ENCODE results near the gene MYBBP1A. TPM values are rescaled to one million over a fixed set of nuclear protein-coding genes. Genes with fewer than 3 reads are reported as not detected.
A peak's percentile ranks its signal among the peaks of the same experiment; 100 is the strongest.

MYBBP1A gene
- total RNA-seq, 1 experiment from 2014 or later: 177 TPM

GRCh38 chr17:4573669-4574068 is 18.5 kb upstream of the MYBBP1A start:
- DNase-seq (ENCODE audit: low spot score): no peak

GRCh38 chr17:4573115-4573514 is 17.9 kb upstream of the MYBBP1A start:
- no peak for DNase-seq (ENCODE audit: low spot score)

- DNase-seq (ENCODE audit: low spot score): no peak
These were observed 16.9 kb upstream of the MYBBP1A start for GRCh38 chr17:4572131-4572530.

GRCh38 chr17:4569591-4569990 is 14.4 kb upstream of the MYBBP1A start:
- no peak for DNase-seq (ENCODE audit: low spot score)

GRCh38 chr17:4566785-4567184 is 11.6 kb upstream of the MYBBP1A start:
- DNase-seq (ENCODE audit: low spot score): peak; percentile 71

- DNase-seq (ENCODE audit: low spot score): peak; percentile 74
These were observed 10.3 kb upstream of the MYBBP1A start for GRCh38 chr17:4565209-4566141.

GRCh38 chr17:4562015-4562969 is 7.1 kb upstream of the MYBBP1A start:
- no peak for DNase-seq (ENCODE audit: low spot score)

GRCh38 chr17:4560837-4561256 is 5.7 kb upstream of the MYBBP1A start:
- DNase-seq (ENCODE audit: low spot score): no peak

GRCh38 chr17:4560421-4560820 is 5.2 kb upstream of the MYBBP1A start, which contains the start of gene GGT6:
TSS of gene GGT6 (minus strand) at chr17:4560577. CDS start at chr17:4560521, 56 bp downstream.
- peak; percentile 41 for DNase-seq (ENCODE audit: low spot score)

GRCh38 chr17:4559966-4560365 is 4.8 kb upstream of the MYBBP1A start:
- no peak for DNase-seq (ENCODE audit: low spot score)

GRCh38 chr17:4559139-4559791 is 4.1 kb upstream of the MYBBP1A start:
- DNase-seq (ENCODE audit: low spot score): no peak

GRCh38 chr17:4558347-4558971 is 3.3 kb upstream of the MYBBP1A start:
- no peak for DNase-seq (ENCODE audit: low spot score)

GRCh38 chr17:4557626-4558346 is 2.6 kb upstream of the MYBBP1A start:
- DNase-seq (ENCODE audit: low spot score): no peak

GRCh38 chr17:4556996-4557395 is 1.8 kb upstream of the MYBBP1A start:
- DNase-seq (ENCODE audit: low spot score): no peak

GRCh38 chr17:4555873-4556759 is 932 bp upstream of the MYBBP1A start:
- DNase-seq (ENCODE audit: low spot score): no peak

GRCh38 chr17:4554441-4554996 is 665 bp downstream of the MYBBP1A start:
- no peak for DNase-seq (ENCODE audit: low spot score)

GRCh38 chr17:4553669-4554068 is 1.5 kb downstream of the MYBBP1A start:
- DNase-seq (ENCODE audit: low spot score): no peak

GRCh38 chr17:4551796-4552525 is 3.2 kb downstream of the MYBBP1A start:
- DNase-seq (ENCODE audit: low spot score): no peak

All from HT-29 (cell line).